Measurements from ENCODE around the gene KLF6. TPM values are rescaled to one million over a fixed set of nuclear protein-coding genes. Genes with fewer than 3 reads are reported as not detected.

Gene KLF6
- total RNA-seq, 1 experiment from 2014 or later = 70.1 TPM

DNA sequence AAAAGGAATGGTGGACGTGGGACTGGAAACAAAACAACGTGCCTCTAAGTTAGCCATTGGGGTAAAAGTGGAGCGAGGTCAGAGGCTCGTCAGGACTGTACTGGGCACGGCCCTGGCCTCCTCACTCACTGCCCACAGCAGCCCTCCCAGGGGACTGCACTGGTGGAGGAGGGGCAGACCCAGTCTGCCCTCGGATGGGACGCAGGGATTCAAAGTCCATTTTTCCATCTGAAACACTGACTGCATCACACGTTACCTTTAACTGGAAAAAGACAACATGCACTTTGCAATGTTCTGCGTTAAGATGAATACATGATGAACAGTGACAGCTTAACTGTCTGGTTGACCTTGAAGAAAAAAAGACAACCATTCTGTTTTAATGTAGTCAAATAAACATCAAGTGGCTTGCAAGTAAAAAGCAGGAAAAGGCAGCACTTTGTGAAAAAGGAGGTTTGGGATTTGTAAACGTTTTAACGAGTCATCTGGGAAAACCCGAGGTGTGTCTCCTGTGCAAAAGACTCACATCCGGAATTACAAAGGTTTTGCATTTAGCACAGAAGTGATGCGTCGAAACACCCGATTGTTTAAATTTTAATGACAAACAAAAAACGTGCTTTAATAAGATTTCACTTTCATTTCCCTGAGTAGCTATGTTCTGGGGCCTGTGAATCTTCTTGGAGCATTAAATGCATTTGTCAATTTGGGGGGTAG lies 18.8 kb downstream of the KLF6 start:
- Histone ChIP-seq H3K4me1 (ENCODE audit: insufficient read depth, low read length, poor library complexity, severe bottlenecking) (no peaks in the 10 kb centered on the region), H3K4me3 (ENCODE audit: low read depth, low read length, poor library complexity, severe bottlenecking) (no peak overlapping the region), H3K36me3 (ENCODE audit: insufficient read depth, low read length, poor library complexity, severe bottlenecking) (no peaks in the 10 kb centered on the region), H3K27me3 (replicated peaks; ENCODE audit: insufficient read depth, low read depth, low read length, poor library complexity) (no peaks in the 10 kb centered on the region), H3K9me3 (ENCODE audit: low read depth, low read length, poor library complexity, severe bottlenecking) (no peaks in the 10 kb centered on the region), H3K27ac (ENCODE audit: low read depth, low read length, poor library complexity, severe bottlenecking) (no peak overlapping the region)
- no peak for DNase-seq (ENCODE audit: low spot score)
- TF ChIP-seq, protein P1, sequence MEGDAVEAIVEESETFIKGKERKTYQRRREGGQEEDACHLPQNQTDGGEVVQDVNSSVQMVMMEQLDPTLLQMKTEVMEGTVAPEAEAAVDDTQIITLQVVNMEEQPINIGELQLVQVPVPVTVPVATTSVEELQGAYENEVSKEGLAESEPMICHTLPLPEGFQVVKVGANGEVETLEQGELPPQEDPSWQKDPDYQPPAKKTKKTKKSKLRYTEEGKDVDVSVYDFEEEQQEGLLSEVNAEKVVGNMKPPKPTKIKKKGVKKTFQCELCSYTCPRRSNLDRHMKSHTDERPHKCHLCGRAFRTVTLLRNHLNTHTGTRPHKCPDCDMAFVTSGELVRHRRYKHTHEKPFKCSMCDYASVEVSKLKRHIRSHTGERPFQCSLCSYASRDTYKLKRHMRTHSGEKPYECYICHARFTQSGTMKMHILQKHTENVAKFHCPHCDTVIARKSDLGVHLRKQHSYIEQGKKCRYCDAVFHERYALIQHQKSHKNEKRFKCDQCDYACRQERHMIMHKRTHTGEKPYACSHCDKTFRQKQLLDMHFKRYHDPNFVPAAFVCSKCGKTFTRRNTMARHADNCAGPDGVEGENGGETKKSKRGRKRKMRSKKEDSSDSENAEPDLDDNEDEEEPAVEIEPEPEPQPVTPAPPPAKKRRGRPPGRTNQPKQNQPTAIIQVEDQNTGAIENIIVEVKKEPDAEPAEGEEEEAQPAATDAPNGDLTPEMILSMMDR (conservative IDR thresholded peaks at IDR 0.05; ENCODE audit: low read depth, low read length) = no peak
- TF ChIP-seq EZH2 (IDR thresholded peaks at IDR 0.05; ENCODE audit: borderline replicate concordance, low read depth, low read length, poor library complexity, severe bottlenecking) = no peak
- ChIA-PET CTCF (no interaction called here), POLR2A (ENCODE audit: low non-redundant PET) (no interaction called here)
- intact Hi-C loops (cut with micrococcal nuclease; ENCODE audit: unreplicated experiment) = no loop called here
- no TSS peak for BruUV-seq (replicated peaks)

DNA sequence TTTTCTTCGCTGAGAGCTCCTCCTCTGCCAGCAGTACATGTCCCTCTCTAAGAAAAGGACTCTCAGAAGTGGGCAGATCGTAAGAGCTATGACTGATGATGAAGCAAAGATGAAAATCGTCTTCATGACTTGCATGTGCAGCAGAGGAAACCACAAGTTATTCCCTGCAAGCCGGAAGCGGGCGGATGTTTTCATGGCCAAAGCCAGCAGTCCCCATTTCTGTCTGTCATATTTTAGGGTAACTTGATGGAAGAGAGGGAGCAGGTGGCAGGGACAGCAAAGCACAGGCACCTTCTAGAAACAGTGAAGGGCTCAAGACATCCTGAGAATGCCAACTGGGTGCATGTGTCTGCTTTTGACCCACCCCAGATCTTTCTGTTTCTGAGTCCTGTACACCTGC lies 19.9 kb downstream of the KLF6 start:
- ChIA-PET POLR2A (ENCODE audit: low non-redundant PET) (no interaction called here), CTCF (no interaction called here)
- Histone ChIP-seq H3K27me3 (replicated peaks; ENCODE audit: insufficient read depth, low read depth, low read length, poor library complexity) (no peaks in the 10 kb centered on the region), H3K27ac (ENCODE audit: low read depth, low read length, poor library complexity, severe bottlenecking) (no peak overlapping the region), H3K9me3 (ENCODE audit: low read depth, low read length, poor library complexity, severe bottlenecking) (no peaks in the 10 kb centered on the region), H3K4me1 (ENCODE audit: insufficient read depth, low read length, poor library complexity, severe bottlenecking) (no peaks in the 10 kb centered on the region), H3K4me3 (ENCODE audit: low read depth, low read length, poor library complexity, severe bottlenecking) (no peak overlapping the region), H3K36me3 (ENCODE audit: insufficient read depth, low read length, poor library complexity, severe bottlenecking) (no peaks in the 10 kb centered on the region)
- intact Hi-C loops (cut with micrococcal nuclease; ENCODE audit: unreplicated experiment) = no loop called here
- no TSS peak for BruUV-seq (replicated peaks)
- TF ChIP-seq, protein P1 (conservative IDR thresholded peaks at IDR 0.05; ENCODE audit: low read depth, low read length) = no peak
- no peak for TF ChIP-seq EZH2 (IDR thresholded peaks at IDR 0.05; ENCODE audit: borderline replicate concordance, low read depth, low read length, poor library complexity, severe bottlenecking)
- DNase-seq (ENCODE audit: low spot score) = no peak

- Histone ChIP-seq H3K27ac (ENCODE audit: low read depth, low read length, poor library complexity, severe bottlenecking) (no peak overlapping the region), H3K4me1 (ENCODE audit: insufficient read depth, low read length, poor library complexity, severe bottlenecking) (no peaks in the 10 kb centered on the region), H3K4me3 (ENCODE audit: low read depth, low read length, poor library complexity, severe bottlenecking) (no peak overlapping the region), H3K27me3 (replicated peaks; ENCODE audit: insufficient read depth, low read depth, low read length, poor library complexity) (no peaks in the 10 kb centered on the region), H3K9me3 (ENCODE audit: low read depth, low read length, poor library complexity, severe bottlenecking) (no peaks in the 10 kb centered on the region), H3K36me3 (ENCODE audit: insufficient read depth, low read length, poor library complexity, severe bottlenecking) (no peaks in the 10 kb centered on the region)
- POLR2A ChIA-PET (ENCODE audit: low non-redundant PET) = no interaction called here
- no TSS peak for BruUV-seq (replicated peaks)
- CTCF ChIA-PET = no interaction called here
- no peak for TF ChIP-seq EZH2 (IDR thresholded peaks at IDR 0.05; ENCODE audit: borderline replicate concordance, low read depth, low read length, poor library complexity, severe bottlenecking)
- TF ChIP-seq, protein P1 (conservative IDR thresholded peaks at IDR 0.05; ENCODE audit: low read depth, low read length) = no peak
- no peak for DNase-seq (ENCODE audit: low spot score)
- intact Hi-C loops (cut with micrococcal nuclease; ENCODE audit: unreplicated experiment) = no loop called here
These were observed 20.3 kb downstream of the KLF6 start for GRCh38 chr10:3764626-3765112.

Measured in A673 (cell line).